CD4-positive, alpha-beta memory T cell (primary cell): ENCODE data around the gene VPS13D. TPM values are rescaled to one million over a fixed set of nuclear protein-coding genes. Genes with fewer than 3 reads are reported as not detected.

Experiments used
- CTCF ChIA-PET: fragments of 350-600 bp; sonication (Branson Sonifier 250); formaldehyde crosslinking; loops from one replicate; lab custom pipeline; 2021; ENCODE audit warnings: inconsistent platforms; ENCODE audit not compliant: partially characterized antibody; lab: Charles Lee
- POLR2A ChIA-PET: fragments of 350-600 bp; sonication (Branson Sonifier 250); formaldehyde crosslinking; loops from one replicate; lab custom pipeline; 2021; ENCODE audit not compliant: partially characterized antibody; lab: Charles Lee
- DNase-seq, 5 donors: peaks; one replicate each; pipeline versions ENCODE4 v3.0.0 to v3.0.0-alpha.2; 2020 to 2022; ENCODE audit warnings: mixed read lengths in 1 of 5
- H3K27ac ChIP-seq: one replicate; pipeline ENCODE4 v1.7.0; 2013; ENCODE audit warnings: low read depth, low read length
- H3K27me3 ChIP-seq: 2 replicates; pipeline ENCODE4 v1.7.0; 2013; ENCODE audit warnings: mild to moderate bottlenecking, low read length, moderate library complexity; ENCODE audit not compliant: insufficient read depth
- H3K36me3 ChIP-seq: 2 replicates; pipeline ENCODE4 v1.7.0; 2013; ENCODE audit warnings: mild to moderate bottlenecking, low read length, moderate library complexity; ENCODE audit not compliant: insufficient read depth
- H3K4me1 ChIP-seq: 2 replicates; pipeline ENCODE4 v1.7.0; 2013; ENCODE audit warnings: mild to moderate bottlenecking, low read length, moderate library complexity; ENCODE audit not compliant: insufficient read depth
- H3K4me3 ChIP-seq, 2 donors: one replicate each; pipeline ENCODE4 v1.7.0; 2013; ENCODE audit warnings: low read length in 2 of 2, mild to moderate bottlenecking in 1 of 2
- H3K9me3 ChIP-seq, 2 donors: one replicate each; pipeline ENCODE4 v1.7.0; 2013; ENCODE audit warnings: low read length in 2 of 2, control low read depth in 1 of 2; ENCODE audit not compliant: control insufficient read depth in 1 of 2
- H3K27ac Mint-ChIP-seq, 7 donors: one replicate each; pipeline ENCODE4 v1.8.0; 2020 to 2021; ENCODE audit warnings: mixed read lengths in 7 of 7, mild to moderate bottlenecking in 6 of 7, inconsistent platforms in 3 of 7, moderate library complexity in 3 of 7
- H3K27me3 Mint-ChIP-seq, 2 donors: one replicate each; pipeline ENCODE4 v1.8.0; 2020 to 2021; ENCODE audit warnings: mixed read lengths in 2 of 2
- H3K36me3 Mint-ChIP-seq, 2 donors: one replicate each; pipeline ENCODE4 v1.8.0; 2020 to 2021; ENCODE audit warnings: mixed read lengths in 2 of 2, inconsistent platforms in 1 of 2, mild to moderate bottlenecking in 1 of 2
- H3K4me1 Mint-ChIP-seq, 4 donors: one replicate each; pipeline ENCODE4 v1.8.0; 2020 to 2021; ENCODE audit warnings: mixed read lengths in 4 of 4, mild to moderate bottlenecking in 1 of 4
- H3K4me3 Mint-ChIP-seq, 8 donors: one replicate each; pipeline ENCODE4 v1.8.0; 2020 to 2021; ENCODE audit warnings: mixed read lengths in 8 of 8, mild to moderate bottlenecking in 7 of 8, moderate library complexity in 6 of 8, inconsistent platforms in 3 of 8
- H3K9me3 Mint-ChIP-seq, 8 donors: one replicate each; pipeline ENCODE4 v1.8.0; 2020 to 2021; ENCODE audit warnings: mixed read lengths in 8 of 8, mild to moderate bottlenecking in 5 of 8, inconsistent platforms in 3 of 8, moderate library complexity in 1 of 8
- intact Hi-C: fragments of 100-400 bp; cut with micrococcal nuclease; formaldehyde crosslinking; loops from one replicate; pipeline ENCODE4 v1.15.1; 2023
- polyA plus RNA-seq, 2 donors: library from polyadenylated mRNA; unstranded; fragments of 300-500 nt; fragmentation: Illumina TruSeq; gene quantifications; one replicate each; pipeline ENCODE4 v1.2.3, GENCODE V29; 2021
- total RNA-seq, 2 experiments: library from RNA; stranded (reverse); gene quantifications; one replicate each; pipeline ENCODE4 v1.2.3, GENCODE V29; 2021

Gene VPS13D
- total and polyA plus RNA-seq, 4 experiments from 2014 or later, result 10.2 to 96.3 (median 52.5) TPM

- H3K36me3 ChIP-seq, result peaks cover 20% of the 10 kb centered on the region
- ChIA-PET CTCF (interaction anchor here (0.7 to 3.5 kb wide), 7 partner anchors 9 to 213 kb away, joined by 3 to 28 read pairs (median 5); partner anchors contain the start of gene DHRS3), POLR2A (interaction anchor here (1.5 to 3.3 kb wide), 3 partner anchors 23 to 211 kb away, joined by 3 to 15 read pairs (median 15); partner anchors contain the start of gene DHRS3)
- DNase-seq, result no peak
- no peak overlapping the region for H3K27ac ChIP-seq
- Mint-ChIP-seq H3K36me3 (peaks cover 63 to 81% of the 10 kb centered on the region in 2 donors), H3K4me3 (no peak overlapping the region), H3K9me3 (peaks cover 0 to 9% (median 8%) of the 10 kb centered on the region in 8 donors), H3K27ac (no peak overlapping the region), H3K4me1 (peaks cover under 1 to 10% (median 9%) of the 10 kb centered on the region in 4 donors), H3K27me3 (no peaks in the 10 kb centered on the region)
- intact Hi-C loops, result loop anchor here (5.0 kb wide), 1 partner anchor 104 kb away; no protein-coding TSS in a partner anchor
- H3K4me1 ChIP-seq, result no peaks in the 10 kb centered on the region
- no peaks in the 10 kb centered on the region for H3K27me3 ChIP-seq
- no peak overlapping the region for H3K4me3 ChIP-seq
- H3K9me3 ChIP-seq, result no peaks in the 10 kb centered on the region
Observed at GRCh38 chr1:12408662-12409061, 178.8 kb downstream of the VPS13D start.

DNA sequence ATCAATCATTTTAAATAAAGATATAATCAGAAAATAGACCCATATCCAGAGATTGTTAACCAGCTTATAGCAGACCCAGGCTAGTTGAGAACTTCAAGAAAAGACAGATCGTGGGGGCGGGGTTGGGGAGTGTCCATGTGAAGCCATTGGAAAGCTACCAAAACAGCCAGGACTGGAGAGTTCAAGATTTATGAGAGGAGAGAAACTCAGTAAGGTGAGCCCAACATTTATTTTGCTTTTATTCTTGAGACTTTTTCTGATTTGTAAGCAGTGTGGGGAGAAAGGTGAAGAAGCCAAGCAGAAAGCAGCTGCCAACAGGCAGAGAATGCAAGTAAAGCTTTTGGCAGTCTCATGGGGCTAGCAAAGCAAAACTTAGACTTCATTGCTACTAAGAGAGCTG, 179.9 kb downstream of the VPS13D start:
- H3K27ac ChIP-seq, result no peak overlapping the region
- H3K4me1 Mint-ChIP-seq, result peaks cover 7 to 19% (median 18%) of the 10 kb centered on the region in 4 donors
- H3K36me3 Mint-ChIP-seq, result peaks cover 62 to 77% of the 10 kb centered on the region in 2 donors
- ChIA-PET POLR2A (interaction anchor here (3.3 kb wide), 1 partner anchor 210 kb away, joined by 15 read pairs; the partner anchor contains the start of gene DHRS3), CTCF (interaction anchor here (1.2 to 3.5 kb wide), 3 partner anchors 15 to 212 kb away, joined by 3 to 28 read pairs (median 3); partner anchors contain the start of gene DHRS3)
- intact Hi-C loops, result loop anchor here (5.0 kb wide), 1 partner anchor 103 kb away; no protein-coding TSS in a partner anchor
- no peaks in the 10 kb centered on the region for H3K4me1 ChIP-seq
- no peaks in the 10 kb centered on the region for H3K27me3 ChIP-seq
- H3K4me3 Mint-ChIP-seq, result no peak overlapping the region
- no peaks in the 10 kb centered on the region for H3K9me3 ChIP-seq
- peaks cover 0 to 9% (median 8%) of the 10 kb centered on the region in 8 donors for H3K9me3 Mint-ChIP-seq
- peaks cover 14% of the 10 kb centered on the region for H3K36me3 ChIP-seq
- no peak overlapping the region for H3K4me3 ChIP-seq
- no peak overlapping the region for H3K27ac Mint-ChIP-seq
- DNase-seq, result no peak
- no peaks in the 10 kb centered on the region for H3K27me3 Mint-ChIP-seq

DNA sequence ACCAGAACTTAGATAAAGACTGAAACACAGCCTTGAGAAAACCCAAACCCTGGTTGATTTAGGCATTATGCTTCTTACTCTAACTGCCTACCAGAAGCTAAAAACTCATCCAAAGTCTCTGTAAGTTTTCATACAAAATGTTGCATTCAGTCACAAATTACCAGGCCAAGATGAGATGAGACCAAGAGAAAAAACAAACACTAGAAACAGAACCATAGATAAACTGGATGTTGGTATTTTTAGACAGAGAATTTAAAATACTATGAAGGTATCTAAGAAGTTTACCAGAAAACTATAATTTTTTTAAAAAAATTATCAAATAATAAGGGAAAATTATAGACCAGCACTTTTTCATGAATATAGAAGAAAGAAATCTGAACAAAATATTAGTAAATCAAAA, 180.5 kb downstream of the VPS13D start:
- Histone ChIP-seq H3K36me3 (peaks cover 12% of the 10 kb centered on the region), H3K9me3 (no peaks in the 10 kb centered on the region), H3K4me3 (no peak overlapping the region), H3K27me3 (no peaks in the 10 kb centered on the region), H3K27ac (no peak overlapping the region), H3K4me1 (no peaks in the 10 kb centered on the region)
- no peaks in the 10 kb centered on the region for H3K27me3 Mint-ChIP-seq
- no peak overlapping the region for H3K4me3 Mint-ChIP-seq
- CTCF ChIA-PET, result no interaction called here
- H3K9me3 Mint-ChIP-seq, result peaks cover 0 to 9% (median 8%) of the 10 kb centered on the region in 8 donors
- peaks cover 60 to 72% of the 10 kb centered on the region in 2 donors for H3K36me3 Mint-ChIP-seq
- no peak overlapping the region for H3K27ac Mint-ChIP-seq
- POLR2A ChIA-PET, result interaction anchor here (0.8 to 3.3 kb wide), 3 partner anchors 17 to 209 kb away, joined by 3 to 15 read pairs (median 4); partner anchors contain the start of gene DHRS3
- intact Hi-C loops, result no loop called here
- no peak for DNase-seq
- H3K4me1 Mint-ChIP-seq, result peaks cover 12 to 26% (median 23%) of the 10 kb centered on the region in 4 donors

DNA sequence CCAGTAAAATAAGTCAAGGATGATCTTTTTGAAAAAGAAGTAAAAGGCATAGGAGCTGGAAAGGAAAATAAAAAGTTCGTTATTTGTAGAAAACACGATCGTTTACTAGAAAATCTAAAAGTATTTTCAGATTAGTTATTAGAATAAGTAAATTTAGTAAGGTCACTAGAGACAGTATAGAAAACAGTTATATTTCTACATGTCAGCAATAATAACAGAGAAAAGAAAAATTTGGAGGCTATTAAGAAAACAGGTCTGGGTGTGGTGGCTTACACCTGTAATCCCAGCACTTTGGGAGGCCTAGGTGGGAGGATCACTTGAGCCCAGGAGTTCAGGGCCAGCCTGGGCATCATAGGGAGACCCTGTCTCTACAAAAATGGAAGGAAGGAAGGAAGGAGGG, 181.3 kb downstream of the VPS13D start:
- no peaks in the 10 kb centered on the region for H3K27me3 Mint-ChIP-seq
- intact Hi-C loops, result no loop called here
- peaks cover 12 to 28% (median 23%) of the 10 kb centered on the region in 4 donors for H3K4me1 Mint-ChIP-seq
- Histone ChIP-seq H3K27ac (no peak overlapping the region), H3K9me3 (no peaks in the 10 kb centered on the region), H3K36me3 (peaks cover 12% of the 10 kb centered on the region), H3K4me1 (no peaks in the 10 kb centered on the region), H3K4me3 (no peak overlapping the region), H3K27me3 (no peaks in the 10 kb centered on the region)
- ChIA-PET POLR2A (interaction anchor here (0.8 to 1.0 kb wide), 2 partner anchors 16 to 207 kb away, joined by 3 to 4 read pairs; partner anchors contain the start of gene DHRS3), CTCF (no interaction called here)
- DNase-seq, result no peak
- H3K9me3 Mint-ChIP-seq, result peaks cover 0 to 9% (median 8%) of the 10 kb centered on the region in 8 donors
- peak overlapping the region in 2 of 7 donors; percentile 46 to 74 for H3K27ac Mint-ChIP-seq
- H3K4me3 Mint-ChIP-seq, result no peak overlapping the region
- peaks cover 59 to 68% of the 10 kb centered on the region in 2 donors for H3K36me3 Mint-ChIP-seq

- no peak for DNase-seq
- Histone ChIP-seq H3K4me1 (no peaks in the 10 kb centered on the region), H3K27me3 (no peaks in the 10 kb centered on the region), H3K9me3 (no peaks in the 10 kb centered on the region), H3K4me3 (no peak overlapping the region), H3K36me3 (peaks cover 18% of the 10 kb centered on the region), H3K27ac (no peak overlapping the region)
- H3K9me3 Mint-ChIP-seq, result peaks cover 0 to 9% (median 8%) of the 10 kb centered on the region in 8 donors
- peaks cover 59 to 67% of the 10 kb centered on the region in 2 donors for H3K36me3 Mint-ChIP-seq
- ChIA-PET POLR2A (no interaction called here), CTCF (no interaction called here)
- peak overlapping the region in 2 of 7 donors; percentile 30 to 69 for H3K27ac Mint-ChIP-seq
- peaks cover 12 to 28% (median 23%) of the 10 kb centered on the region in 4 donors for H3K4me1 Mint-ChIP-seq
- no peaks in the 10 kb centered on the region for H3K27me3 Mint-ChIP-seq
- intact Hi-C loops, result no loop called here
- no peak overlapping the region for H3K4me3 Mint-ChIP-seq
Observed at GRCh38 chr1:12411747-12412146, 181.9 kb downstream of the VPS13D start.

- H3K9me3 Mint-ChIP-seq, result peaks cover 0 to 9% (median 8%) of the 10 kb centered on the region in 8 donors
- peak overlapping the region in 1 of 7 donors; percentile 69 for H3K27ac Mint-ChIP-seq
- intact Hi-C loops, result no loop called here
Observed at GRCh38 chr1:12412439-12412838, 182.6 kb downstream of the VPS13D start.

DNA sequence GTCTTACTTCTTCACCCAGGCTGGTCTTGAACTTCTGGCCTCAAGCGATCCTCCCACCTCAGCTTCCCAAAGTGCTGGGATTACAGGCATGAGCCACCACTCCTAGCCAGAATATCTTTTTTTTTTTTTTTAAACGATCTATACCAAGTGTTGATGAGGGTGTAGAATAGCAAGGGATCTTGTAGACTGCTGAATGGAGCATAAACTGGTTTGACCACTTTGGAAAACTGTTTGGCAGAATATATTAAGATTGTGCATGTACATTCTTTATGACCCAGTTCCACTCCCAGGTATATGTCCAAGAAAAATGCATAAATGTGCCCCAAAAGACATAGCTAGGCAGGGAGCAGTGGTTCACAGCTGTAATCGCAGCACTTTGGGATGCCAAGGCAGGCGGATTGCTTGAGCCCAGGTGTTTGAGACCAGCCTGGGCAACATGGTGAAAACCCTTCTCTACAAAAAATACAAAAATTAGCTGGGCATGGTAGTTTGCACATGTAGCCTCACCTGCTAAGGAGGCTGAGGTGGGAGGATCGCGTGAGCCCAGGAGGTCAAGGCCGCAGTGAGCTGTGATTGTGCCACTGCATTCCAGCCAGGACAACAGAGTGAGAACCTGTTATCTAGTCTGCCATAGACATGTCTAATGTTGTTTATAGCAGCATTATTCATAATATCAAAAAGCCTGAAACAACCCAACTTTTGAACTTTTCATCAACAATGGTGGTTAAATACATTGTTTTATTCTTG, 184.0 kb downstream of the VPS13D start:
- H3K27ac ChIP-seq, result no peak overlapping the region
- Mint-ChIP-seq H3K27me3 (no peaks in the 10 kb centered on the region), H3K36me3 (peaks cover 69 to 71% of the 10 kb centered on the region in 2 donors), H3K4me3 (no peak overlapping the region), H3K27ac (peak overlapping the region in 5 of 7 donors; percentile 30 to 79 (median 65)), H3K4me1 (peaks cover 12 to 26% (median 17%) of the 10 kb centered on the region in 4 donors), H3K9me3 (peaks cover 0 to 9% (median 7%) of the 10 kb centered on the region in 8 donors)
- no peak overlapping the region for H3K4me3 ChIP-seq
- H3K4me1 ChIP-seq, result no peaks in the 10 kb centered on the region
- peaks cover 28% of the 10 kb centered on the region for H3K36me3 ChIP-seq
- CTCF ChIA-PET, result no interaction called here
- no peaks in the 10 kb centered on the region for H3K9me3 ChIP-seq
- no peak for DNase-seq
- no peaks in the 10 kb centered on the region for H3K27me3 ChIP-seq
- POLR2A ChIA-PET, result interaction anchor here (1.0 kb wide), 1 partner anchor 97 kb away, joined by 3 read pairs; no protein-coding TSS in a partner anchor
- intact Hi-C loops, result no loop called here

More at GRCh38 chr1:12412439-12412838, 182.6 kb downstream of the VPS13D start:
- ChIA-PET CTCF (no interaction called here), POLR2A (no interaction called here)
- no peak overlapping the region for H3K4me3 ChIP-seq
- H3K36me3 ChIP-seq, result peaks cover 24% of the 10 kb centered on the region
- Mint-ChIP-seq H3K4me1 (peaks cover 12 to 26% (median 20%) of the 10 kb centered on the region in 4 donors), H3K4me3 (no peak overlapping the region), H3K27me3 (no peaks in the 10 kb centered on the region), H3K36me3 (peaks cover 63 to 67% of the 10 kb centered on the region in 2 donors)
- no peaks in the 10 kb centered on the region for H3K4me1 ChIP-seq
- DNase-seq, result no peak
- H3K27me3 ChIP-seq, result no peaks in the 10 kb centered on the region
- no peaks in the 10 kb centered on the region for H3K9me3 ChIP-seq
- no peak overlapping the region for H3K27ac ChIP-seq
